Prostate gland (tissue), 2 donors: ENCODE measurements around the gene P2RY12.

Experiments
- CTCF ChIP-seq, 4 experiments: fragments of 200-600 bp in 2 of 4; fragments of 450-650 bp in 2 of 4; sonication (generic) in 2 of 4; IDR thresholded peaks; 1 replicate in 3 of 4; 2 replicates in 1 of 4; pipeline ENCODE4 v1.5.1; 2016 to 2019; ENCODE audit warnings: antibody characterized with exemption in 4 of 4, mild to moderate bottlenecking in 2 of 4, moderate library complexity in 2 of 4
- POLR2A ChIP-seq: fragments of 450-650 bp; IDR thresholded peaks from one replicate; pipeline ENCODE4 v1.6.1; 2016; ENCODE audit warnings: antibody characterized with exemption, mild to moderate bottlenecking

GRCh38 chr3:151299006-151299405 is 85.5 kb downstream of the P2RY12 start:
- no peak for TF ChIP-seq CTCF (IDR thresholded peaks at IDR 0.05)
- no peak for TF ChIP-seq POLR2A
